HCT116 (cell line): ENCODE results near the gene DNASE1L3. TPM values are rescaled to one million over a fixed set of nuclear protein-coding genes. Genes with fewer than 3 reads are reported as not detected.
A peak's percentile ranks its signal among the peaks of the same experiment; 100 is the strongest.

ENCODE experiments used
- ATAC-seq: fragments of 200-7000 bp; cut with Tn5 transposase; 2 replicates; pipeline ENCODE4 v1.9.1; 2020; ENCODE audit warnings: mild to moderate bottlenecking, moderate library complexity
- BruUV-seq: library from RNA; stranded (reverse); fragments of 400-500 nt; replicated peaks from 2 replicates; lab custom pipeline; 2021; lab: Mats Ljungman, UMichigan
- CTCF ChIA-PET: fragments of 300-600 bp; sonication (Branson Sonifier 250); formaldehyde crosslinking; loops from one replicate; lab custom pipeline; 2021; ENCODE audit warnings: antibody characterized with exemption; lab: Charles Lee
- POLR2A ChIA-PET: fragments of 300-600, 350-600 bp; sonication (Branson Sonifier 250); formaldehyde crosslinking; loops from one replicate; lab custom pipeline; 2021; ENCODE audit warnings: antibody characterized with exemption; lab: Charles Lee
- RAD21 ChIA-PET, 2 experiments: fragments of 300-600 bp; sonication (Branson Sonifier 250); formaldehyde crosslinking; loops; one replicate each; lab custom pipeline; 2023; ENCODE audit warnings: low total read pairs in 2 of 2; ENCODE audit not compliant: uncharacterized antibody in 2 of 2, unreplicated experiment in 2 of 2, low non-redundant PET in 1 of 2; lab: Charles Lee
- DNase-seq: peaks from one replicate; pipeline ENCODE4 v3.0.0-alpha.2; 2010; ENCODE audit warnings: low read depth, low spot score
- H2AFZ ChIP-seq: fragments of 200-600 bp; shearing (Covaris generic), sonication (generic); 2 replicates; pipeline ENCODE4 v1.6.1; 2017; ENCODE audit warnings: low read depth, mixed run types, mixed read lengths, antibody characterized with exemption, low read length; ENCODE audit not compliant: poor library complexity, severe bottlenecking
- H3K27ac ChIP-seq: 2 replicates; pipeline ENCODE4 v1.5.1; 2012; ENCODE audit warnings: low read depth, low read length
- H3K27me3 ChIP-seq: fragments of 200-600 bp; sonication (generic); 2 replicates; pipeline ENCODE4 v1.6.1; 2016; ENCODE audit warnings: mixed run types, low read length, mixed read lengths; ENCODE audit not compliant: insufficient read depth
- H3K36me3 ChIP-seq, 2 experiments: fragments of 200-500 bp in 1 of 2; fragments of 200-600 bp in 1 of 2; sonication (Bioruptor generic) in 1 of 2; sonication (generic) in 1 of 2; 2 replicates each; pipeline versions ENCODE4 v1.5.1 to v1.6.1; 2014 to 2016; ENCODE audit warnings: low read length in 2 of 2, inconsistent platforms in 1 of 2, mixed read lengths in 1 of 2, mixed run types in 1 of 2; ENCODE audit not compliant: insufficient read depth in 2 of 2, control insufficient read depth in 1 of 2
- H3K4me1 ChIP-seq, 2 experiments: fragments of 200-600 bp in 1 of 2; sonication (generic) in 1 of 2; 2 replicates each; pipeline versions ENCODE4 v1.5.1 to v1.6.1; 2012 to 2017; ENCODE audit warnings: low read length in 2 of 2, inconsistent platforms in 1 of 2, mild to moderate bottlenecking in 1 of 2, mixed read lengths in 1 of 2, mixed run types in 1 of 2, moderate library complexity in 1 of 2; ENCODE audit not compliant: insufficient read depth in 2 of 2, control insufficient read depth in 1 of 2
- H3K4me2 ChIP-seq: fragments of 200-600 bp; sonication (generic); 2 replicates; pipeline ENCODE4 v1.6.1; 2017; ENCODE audit warnings: mixed run types, low read length, mixed read lengths
- H3K4me3 ChIP-seq, 2 experiments: fragments of 200-600 bp in 1 of 2; sonication (generic) in 1 of 2; replicated peaks in 1 of 2; 2 replicates each; pipeline ENCODE4 v1.5.1; 2011 to 2016; ENCODE audit warnings: low read length in 2 of 2, control low read depth in 1 of 2, low read depth in 1 of 2, mild to moderate bottlenecking in 1 of 2, mixed read lengths in 1 of 2, mixed run types in 1 of 2
- H3K79me2 ChIP-seq: fragments of 200-600 bp; sonication (generic); 2 replicates; pipeline ENCODE4 v1.6.1; 2017; ENCODE audit warnings: mild to moderate bottlenecking, mixed run types, low read length, moderate library complexity, mixed read lengths; ENCODE audit not compliant: insufficient read depth
- H3K9ac ChIP-seq: fragments of 200-600 bp; sonication (generic); 2 replicates; pipeline ENCODE4 v1.6.1; 2016; ENCODE audit warnings: low read length, mixed read lengths
- H3K9me2 ChIP-seq: fragments of 200-600 bp; sonication (generic), shearing (Covaris generic); 2 replicates; pipeline ENCODE4 v1.6.1; 2017; ENCODE audit warnings: mixed run types, mild to moderate bottlenecking, moderate library complexity; ENCODE audit not compliant: insufficient read depth
- H3K9me3 ChIP-seq, 2 experiments: fragments of 200-500 bp in 1 of 2; fragments of 200-600 bp in 1 of 2; sonication (Bioruptor generic) in 1 of 2; sonication (generic) in 1 of 2; 2 replicates each; pipeline ENCODE4 v1.6.1; 2014 to 2017; ENCODE audit warnings: low read length in 2 of 2, mixed read lengths in 2 of 2, inconsistent platforms in 1 of 2, low read depth in 1 of 2, mild to moderate bottlenecking in 1 of 2, mixed run types in 1 of 2, moderate library complexity in 1 of 2; ENCODE audit not compliant: control insufficient read depth in 1 of 2, insufficient read depth in 1 of 2
- H4K20me1 ChIP-seq: fragments of 200-600 bp; sonication (generic), shearing (Covaris generic); 2 replicates; pipeline ENCODE4 v1.6.1; 2017; ENCODE audit warnings: mixed run types, mild to moderate bottlenecking, moderate library complexity; ENCODE audit not compliant: insufficient read depth
- CBX3 ChIP-seq: IDR thresholded peaks from 2 replicates; pipeline ENCODE4 v1.6.1; 2012; ENCODE audit warnings: low read depth
- CEBPB ChIP-seq: IDR thresholded peaks from 2 replicates; pipeline ENCODE4 v1.6.1; 2012; ENCODE audit warnings: low read depth
- CTCF ChIP-seq, 3 experiments: fragments of 200-600 bp in 1 of 3; sonication (generic) in 1 of 3; IDR thresholded peaks in 2 of 3; conservative IDR thresholded peaks in 1 of 3; 2 replicates each; pipeline ENCODE4 v1.5.1; 2012 to 2017; ENCODE audit warnings: low read depth in 2 of 3, low read length in 2 of 3, antibody characterized with exemption in 1 of 3, borderline replicate concordance in 1 of 3, control low read depth in 1 of 3, mild to moderate bottlenecking in 1 of 3, mixed read lengths in 1 of 3, mixed run types in 1 of 3, moderate library complexity in 1 of 3; ENCODE audit not compliant: insufficient read depth in 1 of 3
- ELF1 ChIP-seq: IDR thresholded peaks from 2 replicates; pipeline ENCODE4 v1.6.1; 2012; ENCODE audit warnings: low read depth, borderline replicate concordance
- EZH2 ChIP-seq: fragments of 200-600 bp; sonication (generic); IDR thresholded peaks from 2 replicates; pipeline ENCODE4 v1.6.1; 2017; ENCODE audit warnings: antibody characterized with exemption, mixed run types
- EZH2phosphoT487 ChIP-seq: fragments of 200-600 bp; IDR thresholded peaks from 2 replicates; pipeline ENCODE4 v1.6.1; 2018; ENCODE audit warnings: antibody characterized with exemption, borderline replicate concordance
- FOSL1 ChIP-seq: IDR thresholded peaks from 2 replicates; pipeline ENCODE4 v1.6.1; 2012; ENCODE audit warnings: low read depth
- JUND ChIP-seq: IDR thresholded peaks from 2 replicates; pipeline ENCODE4 v1.6.1; 2012
- POLR2AphosphoS5 ChIP-seq: IDR thresholded peaks from 2 replicates; pipeline ENCODE4 v1.6.1; 2011; ENCODE audit warnings: mild to moderate bottlenecking, low read depth, low read length, moderate library complexity
- RAD21 ChIP-seq: IDR thresholded peaks from 2 replicates; pipeline ENCODE4 v1.6.1; 2012; ENCODE audit warnings: low read depth, mild to moderate bottlenecking
- REST ChIP-seq: IDR thresholded peaks from 2 replicates; pipeline ENCODE4 v1.6.1; 2012; ENCODE audit warnings: low read depth
- SIN3A ChIP-seq: IDR thresholded peaks from 2 replicates; pipeline ENCODE4 v1.6.1; 2012; ENCODE audit warnings: low read depth
- SP1 ChIP-seq: IDR thresholded peaks from 2 replicates; pipeline ENCODE4 v1.6.1; 2012; ENCODE audit warnings: low read depth
- SRF ChIP-seq: IDR thresholded peaks from 2 replicates; pipeline ENCODE4 v1.6.1; 2012; ENCODE audit warnings: low read depth
- YY1 ChIP-seq: IDR thresholded peaks from 2 replicates; pipeline ENCODE4 v1.6.1; 2011; ENCODE audit warnings: low read length, low read depth, moderate library complexity, mild to moderate bottlenecking; ENCODE audit not compliant: insufficient replicate concordance; ENCODE audit errors: extremely low read depth
- ZFX ChIP-seq: fragments of 450-650 bp; IDR thresholded peaks from 2 replicates; pipeline ENCODE4 v1.6.1; 2017
- intact Hi-C: fragments of 100-400 bp; cut with micrococcal nuclease; formaldehyde crosslinking; loops from 2 replicates; pipeline ENCODE4 v1.10.0; 2022
- total RNA-seq: library from RNA; stranded (reverse); gene quantifications from one replicate; pipeline ENCODE4 v1.2.1, GENCODE V29; 2021; ENCODE audit not compliant: unreplicated experiment
- TF ChIP-seq, protein P1 (sequence below): IDR thresholded peaks from 2 replicates; pipeline ENCODE4 v1.6.1; 2012

Gene DNASE1L3
- total RNA-seq, 1 experiment from 2014 or later = not detected

DNA sequence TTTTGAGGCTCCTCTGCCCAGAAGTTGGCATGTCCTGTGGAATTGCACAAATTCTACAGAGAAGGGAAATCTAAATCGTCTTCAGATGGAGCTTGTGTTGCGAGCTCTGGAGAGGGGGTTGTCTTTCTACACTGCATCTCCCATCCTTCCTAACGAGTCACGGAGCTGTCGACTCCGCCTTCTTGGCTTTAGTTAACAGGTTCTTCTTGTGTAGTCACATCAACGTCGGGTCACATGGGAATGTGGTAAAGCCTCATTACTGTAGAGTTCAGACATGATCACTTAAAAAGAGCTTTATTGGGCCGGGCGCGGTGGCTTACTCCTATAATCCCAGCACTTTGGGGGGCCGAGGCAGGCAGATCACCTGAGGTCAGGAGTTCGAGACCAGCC, 60.0 kb downstream of the DNASE1L3 start:
- TSS peak; percentile 10 for BruUV-seq

More for the DNA sequence above, 60.0 kb downstream of the DNASE1L3 start:
- no peak overlapping the region for H3K4me3 ChIP-seq
- intact Hi-C loops = no loop called here
- no peaks in the 10 kb centered on the region for H3K9me3 ChIP-seq
- TF ChIP-seq SIN3A (no peak), RAD21 (no peak), SRF (no peak), ELF1 (no peak), YY1 (no peak), POLR2AphosphoS5 (no peak), SP1 (no peak), FOSL1 (no peak), EZH2 (no peak), ZFX (no peak), JUND (no peak), REST (no peak), EZH2phosphoT487 (no peak), CEBPB (no peak), CTCF (IDR thresholded peaks at IDR 0.05 in 2 of 3, conservative IDR thresholded peaks at IDR 0.05 in 1 of 3; ENCODE audit: borderline replicate concordance in 1 of 3, insufficient read depth in 1 of 3, low read depth in 2 of 3, low read length in 2 of 3) (no peak), CBX3 (no peak)
- TF ChIP-seq, protein P1, sequence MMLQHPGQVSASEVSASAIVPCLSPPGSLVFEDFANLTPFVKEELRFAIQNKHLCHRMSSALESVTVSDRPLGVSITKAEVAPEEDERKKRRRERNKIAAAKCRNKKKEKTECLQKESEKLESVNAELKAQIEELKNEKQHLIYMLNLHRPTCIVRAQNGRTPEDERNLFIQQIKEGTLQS = no peak
- no peaks in the 10 kb centered on the region for H3K4me1 ChIP-seq
- H3K27me3 ChIP-seq = no peaks in the 10 kb centered on the region
- peaks cover 31 to 47% of the 10 kb centered on the region in 2 experiments for H3K36me3 ChIP-seq
- H3K27ac ChIP-seq = no peak overlapping the region
- no peaks in the 10 kb centered on the region for H4K20me1 ChIP-seq
- H3K9me2 ChIP-seq = no peaks in the 10 kb centered on the region
- no peak overlapping the region for H3K4me2 ChIP-seq
- no peak overlapping the region for H2AFZ ChIP-seq
- H3K9ac ChIP-seq = no peak overlapping the region
- no peak for DNase-seq
- RAD21 ChIA-PET = no interaction called here
- ATAC-seq = no peak
- POLR2A ChIA-PET = no interaction called here
- CTCF ChIA-PET = no interaction called here
- no peaks in the 10 kb centered on the region for H3K79me2 ChIP-seq
